CD14-positive monocyte (primary cell): ENCODE data around the gene SDK1. TPM values are rescaled to one million over a fixed set of nuclear protein-coding genes. Genes with fewer than 3 reads are reported as not detected.

Experiments
- DNase-seq, 3 donors: peaks; one replicate each; pipeline ENCODE4 v3.0.0-alpha.2; 2011 to 2022
- H2AFZ ChIP-seq: 2 replicates; pipeline ENCODE4 v1.6.0; 2012; ENCODE audit warnings: mild to moderate bottlenecking, low read depth, low read length, inconsistent platforms; ENCODE audit not compliant: insufficient read depth, poor library complexity, severe bottlenecking
- H3K27ac ChIP-seq, 2 donors: 1 replicate in 1 of 2; 2 replicates in 1 of 2; pipeline ENCODE4 v1.5.1; 2012 to 2013; ENCODE audit warnings: low read length in 2 of 2, control low read depth in 1 of 2, inconsistent platforms in 1 of 2, low read depth in 1 of 2, mild to moderate bottlenecking in 1 of 2
- H3K27me3 ChIP-seq, 2 donors: one replicate each; pipeline versions ENCODE4 v1.6.0 to v1.6.1; 2011 to 2013; ENCODE audit warnings: low read length in 2 of 2; ENCODE audit not compliant: control insufficient read depth in 2 of 2, insufficient read depth in 2 of 2
- H3K36me3 ChIP-seq, 2 donors: replicated peaks in 1 of 2; 1 replicate in 1 of 2; 2 replicates in 1 of 2; pipeline versions ENCODE4 v1.5.1 to v1.6.1; 2012 to 2013; ENCODE audit warnings: low read length in 2 of 2, control low read depth in 1 of 2, inconsistent platforms in 1 of 2, mild to moderate bottlenecking in 1 of 2; ENCODE audit not compliant: insufficient read depth in 2 of 2, control insufficient read depth in 1 of 2
- H3K4me1 ChIP-seq, 2 donors: 1 replicate in 1 of 2; 2 replicates in 1 of 2; pipeline versions ENCODE4 v1.5.1 to v1.6.1; 2012 to 2013; ENCODE audit warnings: low read length in 2 of 2, control low read depth in 1 of 2, inconsistent platforms in 1 of 2, mild to moderate bottlenecking in 1 of 2, moderate library complexity in 1 of 2; ENCODE audit not compliant: insufficient read depth in 2 of 2, control insufficient read depth in 1 of 2
- H3K4me2 ChIP-seq: replicated peaks from 2 replicates; pipeline ENCODE3; 2012; ENCODE audit warnings: low read length, moderate library complexity, mild to moderate bottlenecking; ENCODE audit not compliant: poor library complexity, severe bottlenecking; ENCODE audit errors: extremely low read depth
- H3K4me3 ChIP-seq, 3 experiments: fragments of 200-600 bp in 1 of 3; sonication (generic) in 1 of 3; replicated peaks in 1 of 3; 1 replicate in 2 of 3; 2 replicates in 1 of 3; pipeline ENCODE4 v1.5.1; 2011 to 2013; ENCODE audit warnings: low read length in 3 of 3, mild to moderate bottlenecking in 3 of 3, control low read depth in 2 of 3, low read depth in 2 of 3, inconsistent platforms in 1 of 3, moderate library complexity in 1 of 3
- H3K79me2 ChIP-seq: 2 replicates; pipeline ENCODE4 v1.6.0; 2012; ENCODE audit warnings: mild to moderate bottlenecking, control low read depth, inconsistent platforms, low read length, moderate library complexity; ENCODE audit not compliant: insufficient read depth
- H3K9ac ChIP-seq: 2 replicates; pipeline ENCODE4 v1.6.0; 2017; ENCODE audit warnings: low read length, mild to moderate bottlenecking; ENCODE audit not compliant: insufficient read depth, poor library complexity, severe bottlenecking
- H3K9me3 ChIP-seq, 2 donors: replicated peaks in 1 of 2; 1 replicate in 1 of 2; 2 replicates in 1 of 2; pipeline versions ENCODE4 v1.5.1 to v1.6.1; 2012 to 2013; ENCODE audit warnings: low read length in 2 of 2, control low read depth in 1 of 2; ENCODE audit not compliant: control insufficient read depth in 1 of 2, insufficient read depth in 1 of 2
- H4K20me1 ChIP-seq: 2 replicates; pipeline ENCODE4 v1.6.0; 2012; ENCODE audit warnings: mild to moderate bottlenecking, low read length, control low read depth, moderate library complexity; ENCODE audit not compliant: insufficient read depth
- H3K27ac Mint-ChIP-seq, 7 donors: one replicate each; pipeline ENCODE4 v1.8.0; 2020; ENCODE audit warnings: mild to moderate bottlenecking in 7 of 7, mixed read lengths in 7 of 7, moderate library complexity in 6 of 7, inconsistent platforms in 2 of 7
- H3K27me3 Mint-ChIP-seq, 3 donors: one replicate each; pipeline ENCODE4 v1.8.0; 2021 to 2022; ENCODE audit warnings: low read depth in 3 of 3, mild to moderate bottlenecking in 3 of 3, mixed read lengths in 3 of 3, moderate library complexity in 3 of 3, inconsistent platforms in 1 of 3
- H3K36me3 Mint-ChIP-seq, 2 donors: one replicate each; pipeline ENCODE4 v1.8.0; 2020; ENCODE audit warnings: mixed read lengths in 2 of 2, inconsistent platforms in 1 of 2, mild to moderate bottlenecking in 1 of 2
- H3K4me1 Mint-ChIP-seq: one replicate; pipeline ENCODE4 v1.8.0; 2020; ENCODE audit warnings: mild to moderate bottlenecking, mixed read lengths
- H3K4me3 Mint-ChIP-seq, 2 donors: one replicate each; pipeline ENCODE4 v1.8.0; 2020; ENCODE audit warnings: mild to moderate bottlenecking in 2 of 2, mixed read lengths in 2 of 2, moderate library complexity in 1 of 2
- H3K9me3 Mint-ChIP-seq, 7 donors: one replicate each; pipeline ENCODE4 v1.8.0; 2020 to 2022; ENCODE audit warnings: mixed read lengths in 7 of 7, mild to moderate bottlenecking in 6 of 7, moderate library complexity in 6 of 7, inconsistent platforms in 2 of 7
- WGBS: methylation state at CpG from one replicate; pipeline ENCODE4 v1.1.5; 2013; ENCODE audit warnings: missing lambda C conversion rate; ENCODE audit not compliant: insufficient coverage; 5-methylcytosine and 5-hydroxymethylcytosine counted together
- intact Hi-C, 2 donors: fragments of 100-400 bp; cut with micrococcal nuclease; formaldehyde crosslinking; loops; one replicate each; pipeline versions ENCODE4 v1.15.0 to v1.15.1; 2023
- polyA plus RNA-seq, 3 donors: library from polyadenylated mRNA; depleted of rRNA in 1 of 3; unstranded in 2 of 3; stranded (reverse) in 1 of 3; fragments of 300-500 nt in 2 of 3; fragments of >200 nt in 1 of 3; fragmentation: Illumina TruSeq in 2 of 3; gene quantifications; 1 replicate in 2 of 3; 2 replicates in 1 of 3; pipeline ENCODE4 v1.2.3, GENCODE V29; 2012 to 2021
- TF ChIP-seq, protein P1 (sequence below): fragments of 200-600 bp; IDR thresholded peaks from one replicate; pipeline ENCODE4 v1.8.0; 2022; ENCODE audit warnings: antibody characterized with exemption, mild to moderate bottlenecking

Gene SDK1
- polyA plus RNA-seq, 3 donors: 0.01 TPM; not detected in 2

DNA sequence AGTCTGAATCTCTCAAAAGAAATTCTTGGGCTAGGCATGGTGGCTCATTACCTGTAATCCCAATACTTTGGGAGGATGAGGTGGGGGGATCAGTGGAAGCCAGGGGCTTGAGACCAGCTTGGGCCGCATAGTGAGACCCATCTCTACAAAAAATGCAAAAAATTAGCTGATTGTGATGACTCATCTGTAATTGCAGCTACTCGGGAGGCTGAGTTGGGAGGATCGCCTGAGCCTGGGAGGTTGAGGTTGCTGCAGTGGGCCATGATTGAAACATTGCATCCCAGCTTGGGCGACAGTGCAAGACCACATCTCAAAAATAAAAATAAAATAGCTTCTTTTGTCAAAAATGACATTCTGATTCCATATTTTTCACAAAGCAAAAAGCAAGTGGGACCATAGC lies 736.3 kb downstream of the SDK1 start:
- no CpG with 5 or more reads among the region's 4 CpGs for WGBS
- Histone ChIP-seq H3K27ac (no peak overlapping the region), H3K79me2 (no peaks in the 10 kb centered on the region), H3K27me3 (no peaks in the 10 kb centered on the region), H3K9ac (no peak overlapping the region), H3K4me2 (no peak overlapping the region), H3K4me3 (no peak overlapping the region), H3K36me3 (no peaks in the 10 kb centered on the region), H2AFZ (no peak overlapping the region), H3K4me1 (no peaks in the 10 kb centered on the region), H3K9me3 (no peaks in the 10 kb centered on the region), H4K20me1 (no peaks in the 10 kb centered on the region)
- Mint-ChIP-seq H3K27ac (no peak overlapping the region), H3K4me1 (no peaks in the 10 kb centered on the region), H3K36me3 (no peaks in the 10 kb centered on the region), H3K27me3 (peaks cover 0 to 2% (median 2%) of the 10 kb centered on the region in 3 donors), H3K9me3 (peaks cover 0 to 4% (median 0%) of the 10 kb centered on the region in 7 donors), H3K4me3 (no peak overlapping the region)
- intact Hi-C loops: no loop called here
- DNase-seq: no peak
- TF ChIP-seq, protein P1, sequence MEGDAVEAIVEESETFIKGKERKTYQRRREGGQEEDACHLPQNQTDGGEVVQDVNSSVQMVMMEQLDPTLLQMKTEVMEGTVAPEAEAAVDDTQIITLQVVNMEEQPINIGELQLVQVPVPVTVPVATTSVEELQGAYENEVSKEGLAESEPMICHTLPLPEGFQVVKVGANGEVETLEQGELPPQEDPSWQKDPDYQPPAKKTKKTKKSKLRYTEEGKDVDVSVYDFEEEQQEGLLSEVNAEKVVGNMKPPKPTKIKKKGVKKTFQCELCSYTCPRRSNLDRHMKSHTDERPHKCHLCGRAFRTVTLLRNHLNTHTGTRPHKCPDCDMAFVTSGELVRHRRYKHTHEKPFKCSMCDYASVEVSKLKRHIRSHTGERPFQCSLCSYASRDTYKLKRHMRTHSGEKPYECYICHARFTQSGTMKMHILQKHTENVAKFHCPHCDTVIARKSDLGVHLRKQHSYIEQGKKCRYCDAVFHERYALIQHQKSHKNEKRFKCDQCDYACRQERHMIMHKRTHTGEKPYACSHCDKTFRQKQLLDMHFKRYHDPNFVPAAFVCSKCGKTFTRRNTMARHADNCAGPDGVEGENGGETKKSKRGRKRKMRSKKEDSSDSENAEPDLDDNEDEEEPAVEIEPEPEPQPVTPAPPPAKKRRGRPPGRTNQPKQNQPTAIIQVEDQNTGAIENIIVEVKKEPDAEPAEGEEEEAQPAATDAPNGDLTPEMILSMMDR: no peak

DNA sequence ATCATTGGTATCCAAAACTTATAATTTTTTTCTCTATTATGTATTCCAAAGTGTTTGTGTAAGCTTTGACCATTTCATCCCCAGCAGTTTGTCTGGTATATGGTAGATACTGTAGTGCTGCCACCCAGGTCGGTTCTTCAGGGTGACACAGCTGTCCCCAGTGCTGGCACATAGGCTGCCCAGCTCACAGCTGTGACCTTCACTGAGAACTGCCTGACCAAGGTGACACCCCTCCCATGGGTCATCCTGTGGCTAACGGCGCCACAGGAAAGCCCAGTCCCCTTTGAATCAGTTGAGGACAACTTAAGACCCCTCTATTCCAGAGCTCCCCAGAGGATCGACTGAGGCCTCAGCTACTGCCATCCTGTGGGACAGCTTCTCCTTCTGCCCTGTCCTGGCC lies 736.8 kb downstream of the SDK1 start:
- Histone ChIP-seq H4K20me1 (no peaks in the 10 kb centered on the region), H3K36me3 (no peaks in the 10 kb centered on the region), H2AFZ (no peak overlapping the region), H3K4me1 (no peaks in the 10 kb centered on the region), H3K27ac (no peak overlapping the region), H3K79me2 (no peaks in the 10 kb centered on the region), H3K27me3 (no peaks in the 10 kb centered on the region), H3K4me2 (no peak overlapping the region), H3K4me3 (no peak overlapping the region), H3K9me3 (no peaks in the 10 kb centered on the region), H3K9ac (no peak overlapping the region)
- intact Hi-C loops: no loop called here
- Mint-ChIP-seq H3K4me1 (no peaks in the 10 kb centered on the region), H3K27ac (no peak overlapping the region), H3K27me3 (peaks cover 0 to 2% (median 2%) of the 10 kb centered on the region in 3 donors), H3K4me3 (no peak overlapping the region), H3K36me3 (no peaks in the 10 kb centered on the region), H3K9me3 (peaks cover 0 to 4% (median 0%) of the 10 kb centered on the region in 7 donors)
- no peak for DNase-seq
- 93% methylated on average over 3 of the region's 4 CpGs for WGBS
- TF ChIP-seq, protein P1: no peak
